Astrocyte (in vitro differentiated cells and primary cell): ENCODE results near the gene CCNI2. TPM values are rescaled to one million over a fixed set of nuclear protein-coding genes. Genes with fewer than 3 reads are reported as not detected.

Experiments used
- DNase-seq: peaks from one replicate; pipeline ENCODE4 v3.0.0-alpha.2; 2010; ENCODE audit warnings: low read depth
- FAIRE-seq: peaks from 2 replicates; lab custom pipeline; 2011; peaks lifted over from hg19 to GRCh38; lab: Jason Lieb, UNC
- H2AFZ ChIP-seq: 2 replicates; pipeline ENCODE4 v1.6.0; 2012; ENCODE audit warnings: low read depth, low read length, inconsistent platforms
- H3K27ac ChIP-seq: 2 replicates; pipeline ENCODE4 v1.5.1; 2011; ENCODE audit warnings: low read depth, low read length, inconsistent platforms
- H3K27me3 ChIP-seq: 2 replicates; pipeline ENCODE4 v1.6.0; 2011; ENCODE audit warnings: low read length, inconsistent platforms; ENCODE audit not compliant: insufficient read depth
- H3K36me3 ChIP-seq: 2 replicates; pipeline ENCODE4 v1.5.1; 2011; ENCODE audit warnings: low read length, inconsistent platforms; ENCODE audit not compliant: insufficient read depth
- H3K4me1 ChIP-seq: 2 replicates; pipeline ENCODE4 v1.5.1; 2011; ENCODE audit warnings: low read length, inconsistent platforms; ENCODE audit not compliant: insufficient read depth
- H3K4me2 ChIP-seq: 2 replicates; pipeline ENCODE4 v1.6.0; 2012; ENCODE audit warnings: low read length, inconsistent platforms
- H3K4me3 ChIP-seq: 2 replicates; pipeline ENCODE4 v1.5.1; 2011; ENCODE audit warnings: low read depth, mild to moderate bottlenecking, low read length, inconsistent platforms; ENCODE audit not compliant: insufficient read depth
- H3K79me2 ChIP-seq: 2 replicates; pipeline ENCODE4 v1.6.0; 2012; ENCODE audit warnings: mild to moderate bottlenecking, low read length, inconsistent platforms; ENCODE audit not compliant: insufficient read depth
- H3K9ac ChIP-seq: 2 replicates; pipeline ENCODE4 v1.6.0; 2012; ENCODE audit warnings: mild to moderate bottlenecking, low read length, inconsistent platforms
- H3K9me3 ChIP-seq: 2 replicates; pipeline ENCODE4 v1.5.1; 2012; ENCODE audit warnings: low read depth, mild to moderate bottlenecking, low read length, inconsistent platforms; ENCODE audit not compliant: insufficient read depth
- H4K20me1 ChIP-seq: 2 replicates; pipeline ENCODE4 v1.6.0; 2012; ENCODE audit warnings: low read length, inconsistent platforms; ENCODE audit not compliant: insufficient read depth
- H3K27ac Mint-ChIP-seq: one replicate; pipeline ENCODE4 v1.8.0; 2021; ENCODE audit warnings: mild to moderate bottlenecking, mixed read lengths; ENCODE audit not compliant: unreplicated experiment
- H3K27me3 Mint-ChIP-seq: one replicate; pipeline ENCODE4 v1.8.0; 2021; ENCODE audit warnings: low read depth, mixed read lengths; ENCODE audit not compliant: unreplicated experiment
- H3K36me3 Mint-ChIP-seq: one replicate; pipeline ENCODE4 v1.8.0; 2021; ENCODE audit warnings: low read depth, mixed read lengths; ENCODE audit not compliant: unreplicated experiment
- H3K4me1 Mint-ChIP-seq: one replicate; pipeline ENCODE4 v1.8.0; 2021; ENCODE audit warnings: low read depth, mixed read lengths; ENCODE audit not compliant: unreplicated experiment
- H3K4me3 Mint-ChIP-seq: one replicate; pipeline ENCODE4 v1.8.0; 2021; ENCODE audit warnings: mild to moderate bottlenecking, moderate library complexity, mixed read lengths; ENCODE audit not compliant: unreplicated experiment
- H3K9me3 Mint-ChIP-seq: one replicate; pipeline ENCODE4 v1.8.0; 2021; ENCODE audit warnings: mild to moderate bottlenecking, mixed read lengths; ENCODE audit not compliant: unreplicated experiment
- EZH2 ChIP-seq: IDR thresholded peaks from 2 replicates; pipeline ENCODE4 v1.6.1; 2012; ENCODE audit warnings: mild to moderate bottlenecking, low read length, inconsistent platforms; ENCODE audit not compliant: insufficient read depth
- total RNA-seq: library from RNA; stranded (reverse); gene quantifications from 2 replicates; pipeline ENCODE4 v1.2.1, GENCODE V29; 2021
- TF ChIP-seq, protein P1 (sequence below): IDR thresholded peaks from 2 replicates; pipeline ENCODE4 v1.5.1; 2011; ENCODE audit warnings: low read depth, mild to moderate bottlenecking, inconsistent platforms, low read length, moderate library complexity; ENCODE audit not compliant: insufficient read depth

The CCNI2 gene
- total RNA-seq, 1 donor from 2014 or later, result 0.16 TPM

DNA sequence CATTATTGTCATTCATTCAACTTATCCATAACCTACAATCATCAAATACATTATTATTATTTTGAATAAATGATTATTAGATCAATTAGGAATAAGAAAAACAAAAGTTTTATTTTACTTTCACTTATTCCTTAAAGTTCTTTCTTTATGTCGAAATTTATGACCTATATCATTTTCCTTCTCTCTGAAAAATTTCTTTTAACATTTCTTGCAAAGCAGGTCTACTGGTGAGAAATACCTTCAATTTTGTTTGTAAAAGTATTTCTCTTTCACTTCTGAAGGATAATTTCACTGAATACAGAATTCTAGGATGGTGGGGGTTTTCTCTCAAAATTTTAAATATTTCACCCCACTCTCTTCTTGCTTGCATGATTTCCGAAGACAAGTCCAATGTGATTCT is 2.6 kb upstream of the CCNI2 start:
- Histone ChIP-seq H3K4me2 (no peak overlapping the region), H4K20me1 (no peaks in the 10 kb centered on the region), H2AFZ (no peak overlapping the region), H3K27ac (no peak overlapping the region), H3K4me1 (peaks cover 3% of the 10 kb centered on the region), H3K9me3 (no peaks in the 10 kb centered on the region), H3K27me3 (peaks cover 32% of the 10 kb centered on the region), H3K36me3 (no peaks in the 10 kb centered on the region), H3K79me2 (no peaks in the 10 kb centered on the region), H3K9ac (no peak overlapping the region), H3K4me3 (no peak overlapping the region)
- H3K27me3 Mint-ChIP-seq, result peaks cover 29% of the 10 kb centered on the region
- H3K4me1 Mint-ChIP-seq, result no peaks in the 10 kb centered on the region
- no peak for DNase-seq
- peaks cover 7% of the 10 kb centered on the region for H3K36me3 Mint-ChIP-seq
- no peak overlapping the region for H3K4me3 Mint-ChIP-seq
- no peak overlapping the region for H3K27ac Mint-ChIP-seq
- H3K9me3 Mint-ChIP-seq, result peaks cover 3% of the 10 kb centered on the region
- no peak for FAIRE-seq
- TF ChIP-seq EZH2, result no peak
- TF ChIP-seq, protein P1, sequence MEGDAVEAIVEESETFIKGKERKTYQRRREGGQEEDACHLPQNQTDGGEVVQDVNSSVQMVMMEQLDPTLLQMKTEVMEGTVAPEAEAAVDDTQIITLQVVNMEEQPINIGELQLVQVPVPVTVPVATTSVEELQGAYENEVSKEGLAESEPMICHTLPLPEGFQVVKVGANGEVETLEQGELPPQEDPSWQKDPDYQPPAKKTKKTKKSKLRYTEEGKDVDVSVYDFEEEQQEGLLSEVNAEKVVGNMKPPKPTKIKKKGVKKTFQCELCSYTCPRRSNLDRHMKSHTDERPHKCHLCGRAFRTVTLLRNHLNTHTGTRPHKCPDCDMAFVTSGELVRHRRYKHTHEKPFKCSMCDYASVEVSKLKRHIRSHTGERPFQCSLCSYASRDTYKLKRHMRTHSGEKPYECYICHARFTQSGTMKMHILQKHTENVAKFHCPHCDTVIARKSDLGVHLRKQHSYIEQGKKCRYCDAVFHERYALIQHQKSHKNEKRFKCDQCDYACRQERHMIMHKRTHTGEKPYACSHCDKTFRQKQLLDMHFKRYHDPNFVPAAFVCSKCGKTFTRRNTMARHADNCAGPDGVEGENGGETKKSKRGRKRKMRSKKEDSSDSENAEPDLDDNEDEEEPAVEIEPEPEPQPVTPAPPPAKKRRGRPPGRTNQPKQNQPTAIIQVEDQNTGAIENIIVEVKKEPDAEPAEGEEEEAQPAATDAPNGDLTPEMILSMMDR, result no peak

DNA sequence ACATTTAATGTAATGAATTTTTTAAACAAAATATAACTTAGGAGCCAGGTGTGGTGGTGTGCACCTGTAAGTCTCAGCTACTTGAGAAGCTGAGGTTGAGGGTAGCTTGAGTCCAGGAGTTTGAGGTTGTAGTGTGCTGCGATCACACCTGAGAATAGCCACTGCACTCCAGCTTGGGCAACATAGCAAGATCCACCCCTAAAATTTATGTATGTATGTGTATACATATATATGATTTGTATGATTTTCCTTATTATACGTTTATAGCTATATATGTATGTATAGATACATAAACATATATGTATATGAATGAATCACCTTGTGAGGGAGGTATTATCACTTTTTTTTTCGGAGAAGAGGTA is 653 bp upstream of the CCNI2 start:
- no peaks in the 10 kb centered on the region for H3K36me3 ChIP-seq
- H3K9ac ChIP-seq, result no peak overlapping the region
- H3K4me3 ChIP-seq, result peak overlapping the region; percentile 39
- peaks cover 32% of the 10 kb centered on the region for H3K27me3 ChIP-seq
- no peaks in the 10 kb centered on the region for H4K20me1 ChIP-seq
- no peaks in the 10 kb centered on the region for H3K9me3 ChIP-seq
- H3K4me1 Mint-ChIP-seq, result no peaks in the 10 kb centered on the region
- H3K4me1 ChIP-seq, result peaks cover 3% of the 10 kb centered on the region
- TF ChIP-seq, protein P1, result no peak
- no peak for TF ChIP-seq EZH2
- peaks cover 3% of the 10 kb centered on the region for H3K9me3 Mint-ChIP-seq
- FAIRE-seq (no peak), DNase-seq (no peak)
- H3K4me2 ChIP-seq, result peak overlapping the region; percentile 81
- peak overlapping the region; percentile 50 for H3K4me3 Mint-ChIP-seq
- no peaks in the 10 kb centered on the region for H3K79me2 ChIP-seq
- H3K36me3 Mint-ChIP-seq, result peaks cover 7% of the 10 kb centered on the region
- no peak overlapping the region for H3K27ac Mint-ChIP-seq
- H3K27me3 Mint-ChIP-seq, result peaks cover 29% of the 10 kb centered on the region
- peak overlapping the region; percentile 75 for H2AFZ ChIP-seq
- H3K27ac ChIP-seq, result no peak overlapping the region

DNA sequence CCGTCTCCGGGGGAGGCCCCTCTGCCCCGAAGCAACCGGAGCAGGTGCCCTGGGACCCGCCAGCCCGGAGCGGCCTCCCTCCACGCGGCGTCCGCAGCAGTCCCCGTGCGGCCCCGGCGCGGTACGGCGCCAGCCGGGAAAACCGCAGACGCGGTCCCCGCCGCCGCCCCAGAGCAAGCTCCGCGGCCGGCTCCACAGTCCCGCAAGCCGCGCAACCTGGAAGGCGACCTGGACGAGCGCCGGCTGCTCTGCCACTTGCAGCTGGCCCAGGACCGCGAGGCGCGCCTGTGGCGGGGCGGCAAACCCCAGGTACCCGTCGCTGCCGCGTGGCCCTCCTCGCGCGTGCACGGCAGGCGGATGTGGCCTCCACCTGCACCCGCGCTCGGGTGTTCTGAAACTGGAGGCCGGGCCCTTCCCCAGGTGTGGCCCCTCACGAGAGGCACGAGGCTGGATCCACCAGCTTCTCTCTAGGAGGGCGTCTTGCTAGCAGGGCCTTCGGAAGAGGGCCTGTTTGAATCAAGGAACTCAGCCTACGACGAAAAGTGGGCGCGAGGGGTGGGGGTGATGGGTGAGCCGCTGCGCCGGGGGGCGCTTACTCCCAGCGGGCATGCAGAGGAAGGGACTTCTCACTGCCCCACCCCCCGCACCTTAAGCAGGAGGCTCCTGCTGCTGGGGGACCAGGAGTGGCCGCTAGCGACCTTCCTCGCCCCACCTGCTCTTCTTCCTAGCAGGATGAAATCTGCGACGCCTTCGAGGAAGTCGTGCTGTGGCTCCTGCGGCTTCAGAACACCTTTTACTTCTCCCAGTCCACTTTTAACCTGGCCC is 602 bp downstream of the CCNI2 start:
- H3K4me1 Mint-ChIP-seq, result no peaks in the 10 kb centered on the region
- H4K20me1 ChIP-seq, result no peaks in the 10 kb centered on the region
- FAIRE-seq (no peak), DNase-seq (no peak)
- peak overlapping the region; percentile 66 for H3K4me3 Mint-ChIP-seq
- no peak overlapping the region for H3K9ac ChIP-seq
- H3K79me2 ChIP-seq, result no peaks in the 10 kb centered on the region
- peak overlapping the region; percentile 5 for H3K4me3 ChIP-seq
- H3K27ac Mint-ChIP-seq, result no peak overlapping the region
- TF ChIP-seq, protein P1, result no peak
- peak; percentile 98 for TF ChIP-seq EZH2
- H3K27me3 ChIP-seq, result peaks cover 32% of the 10 kb centered on the region
- no peak overlapping the region for H3K27ac ChIP-seq
- H3K36me3 ChIP-seq, result no peaks in the 10 kb centered on the region
- H3K4me1 ChIP-seq, result peaks cover 3% of the 10 kb centered on the region
- peaks cover 29% of the 10 kb centered on the region for H3K27me3 Mint-ChIP-seq
- H2AFZ ChIP-seq, result peak overlapping the region; percentile 75
- H3K9me3 ChIP-seq, result no peaks in the 10 kb centered on the region
- H3K36me3 Mint-ChIP-seq, result peaks cover 13% of the 10 kb centered on the region
- H3K9me3 Mint-ChIP-seq, result peaks cover 3% of the 10 kb centered on the region
- H3K4me2 ChIP-seq, result peak overlapping the region; percentile 81
